GM10266 (cell line): ENCODE measurements around the gene TRAF7.

ENCODE experiments used
- DNase-seq: peaks from one replicate; pipeline ENCODE4 v3.0.0; 2012; ENCODE audit errors: extremely low spot score
- TF ChIP-seq, protein P1 (sequence below): IDR thresholded peaks from 2 replicates; pipeline ENCODE4 v1.5.1; 2012; ENCODE audit warnings: mild to moderate bottlenecking, low read depth; ENCODE audit not compliant: control insufficient read depth, insufficient read depth; ENCODE audit errors: missing control alignments

The TRAF7 gene

GRCh38 chr16:2190002-2190658 is 34.5 kb downstream of the TRAF7 start:
- TF ChIP-seq, protein P1, sequence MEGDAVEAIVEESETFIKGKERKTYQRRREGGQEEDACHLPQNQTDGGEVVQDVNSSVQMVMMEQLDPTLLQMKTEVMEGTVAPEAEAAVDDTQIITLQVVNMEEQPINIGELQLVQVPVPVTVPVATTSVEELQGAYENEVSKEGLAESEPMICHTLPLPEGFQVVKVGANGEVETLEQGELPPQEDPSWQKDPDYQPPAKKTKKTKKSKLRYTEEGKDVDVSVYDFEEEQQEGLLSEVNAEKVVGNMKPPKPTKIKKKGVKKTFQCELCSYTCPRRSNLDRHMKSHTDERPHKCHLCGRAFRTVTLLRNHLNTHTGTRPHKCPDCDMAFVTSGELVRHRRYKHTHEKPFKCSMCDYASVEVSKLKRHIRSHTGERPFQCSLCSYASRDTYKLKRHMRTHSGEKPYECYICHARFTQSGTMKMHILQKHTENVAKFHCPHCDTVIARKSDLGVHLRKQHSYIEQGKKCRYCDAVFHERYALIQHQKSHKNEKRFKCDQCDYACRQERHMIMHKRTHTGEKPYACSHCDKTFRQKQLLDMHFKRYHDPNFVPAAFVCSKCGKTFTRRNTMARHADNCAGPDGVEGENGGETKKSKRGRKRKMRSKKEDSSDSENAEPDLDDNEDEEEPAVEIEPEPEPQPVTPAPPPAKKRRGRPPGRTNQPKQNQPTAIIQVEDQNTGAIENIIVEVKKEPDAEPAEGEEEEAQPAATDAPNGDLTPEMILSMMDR = no peak
- DNase-seq = no peak

- DNase-seq = no peak
- TF ChIP-seq, protein P1 = no peak
Observed at GRCh38 chr16:2190659-2191445, 35.3 kb downstream of the TRAF7 start.

- TF ChIP-seq, protein P1 = no peak
- DNase-seq = no peak
Observed at GRCh38 chr16:2191446-2191706, 35.8 kb downstream of the TRAF7 start.

DNA sequence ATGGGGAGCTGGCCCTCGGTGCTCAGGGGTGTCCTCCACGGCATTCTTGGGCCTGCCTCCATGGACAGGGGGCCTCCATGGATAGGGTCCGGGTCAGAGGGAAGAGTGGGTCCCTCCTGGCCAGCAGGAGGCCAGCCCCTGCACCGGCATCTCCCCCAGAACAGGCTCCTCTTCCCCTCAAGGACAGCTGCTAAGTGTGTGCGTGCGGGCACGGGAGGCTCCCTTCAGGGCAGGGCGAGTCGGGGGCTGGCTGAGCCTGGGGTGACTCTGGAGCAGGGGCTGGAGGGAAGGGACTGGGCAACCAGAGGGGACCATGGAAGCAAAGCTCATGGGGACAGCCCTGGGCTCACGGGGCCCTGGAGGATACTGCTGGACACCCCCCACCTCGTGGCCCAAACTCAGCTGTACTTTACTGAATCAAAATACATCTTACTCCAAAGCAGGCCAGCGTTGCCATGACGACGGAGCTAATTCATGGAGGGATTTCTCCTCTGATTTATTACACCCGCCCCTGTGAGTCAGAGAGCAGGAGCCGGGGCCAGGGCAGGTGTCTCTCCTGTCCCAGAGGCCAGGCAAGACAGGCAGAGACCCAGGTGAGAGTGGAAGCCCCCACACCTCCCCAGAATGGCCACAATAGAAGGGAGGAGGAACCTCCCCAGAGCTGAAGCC is 38.7 kb downstream of the TRAF7 start:
- DNase-seq = no peak
- TF ChIP-seq, protein P1 = no peak

- DNase-seq = peak; percentile 85
- TF ChIP-seq, protein P1 = peak; percentile 71
Observed at GRCh38 chr16:2194852-2195321, 39.3 kb downstream of the TRAF7 start.

DNA sequence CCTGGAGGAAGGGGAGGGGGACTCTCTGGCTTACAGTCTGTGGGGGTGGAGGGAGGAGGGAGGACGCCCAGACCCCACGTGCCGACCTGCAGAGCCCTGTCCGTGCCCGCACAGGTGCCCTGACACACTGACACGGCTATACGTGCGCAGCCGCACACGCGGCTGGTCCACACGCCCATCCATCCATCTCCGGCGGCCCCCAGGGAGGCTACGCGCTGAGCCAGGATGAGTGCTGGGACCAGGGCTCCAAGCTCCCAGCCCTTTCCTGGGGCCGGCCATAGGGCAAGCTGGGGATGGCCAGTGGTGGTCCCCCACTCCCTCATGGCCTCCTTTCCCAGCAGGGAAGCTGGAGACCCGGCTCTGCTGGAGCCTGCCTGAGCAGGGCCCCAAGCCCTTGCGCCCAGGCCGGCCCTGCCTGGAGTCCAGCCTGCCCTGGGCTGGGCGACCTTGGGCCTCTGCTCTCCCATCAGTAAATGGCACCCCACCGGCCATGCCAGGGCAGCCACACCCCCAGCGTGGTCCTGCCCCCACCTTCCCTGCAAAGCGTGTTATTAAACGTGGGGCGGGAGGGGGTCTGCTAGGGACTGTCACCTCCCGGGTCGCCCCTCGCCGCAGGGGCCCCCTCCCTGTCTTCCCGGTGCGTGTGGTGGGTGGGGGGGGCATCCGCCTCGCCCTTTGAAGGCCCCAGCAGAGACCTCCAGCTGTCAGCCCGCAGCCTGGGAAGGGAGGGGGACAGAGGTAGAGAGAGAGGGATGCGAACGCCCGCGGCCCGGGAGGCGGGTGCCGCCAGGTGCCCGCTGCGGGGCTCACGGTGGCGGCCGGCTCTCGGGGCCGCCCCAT is 40.0 kb downstream of the TRAF7 start:
- DNase-seq = no peak
- TF ChIP-seq, protein P1 = no peak
